ENCODE data around the gene ERC1. TPM values are rescaled to one million over a fixed set of nuclear protein-coding genes. Genes with fewer than 3 reads are reported as not detected.

Gene ERC1
- total and polyA plus RNA-seq, 2 donors (not counting 1 experiment from before 2014, with no cell fraction given): 19.7 to 34.5 TPM

- no peaks in the 10 kb centered on the region for H3K27me3 ChIP-seq (ENCODE audit: control insufficient read depth, insufficient read depth, low read length)
These were observed 21.2 kb upstream of the ERC1 start for GRCh38 chr12:969821-970220.

GRCh38 chr12:971991-972390 lies 19.0 kb upstream of the ERC1 start:
- no peak overlapping the region for H2AFZ ChIP-seq (ENCODE audit: low read length)
- H3K9me3 ChIP-seq (ENCODE audit: control insufficient read depth, insufficient read depth, low read depth, low read length): no peaks in the 10 kb centered on the region
- H3K4me3 ChIP-seq (replicated peaks in 1 of 4; ENCODE audit: control extremely low read depth in 1 of 4, insufficient read depth in 1 of 4, low read depth in 3 of 4, low read length in 4 of 4): no peak overlapping the region
- no peak for DNase-seq (ENCODE audit: low read depth in 2 of 2)
- H3K27me3 ChIP-seq (ENCODE audit: control insufficient read depth, insufficient read depth, low read length): no peaks in the 10 kb centered on the region
- H3K27ac ChIP-seq (ENCODE audit: insufficient read depth, low read length): no peak overlapping the region
- H3K36me3 ChIP-seq (ENCODE audit: control insufficient read depth, insufficient read depth, low read length): no peaks in the 10 kb centered on the region
- no peak overlapping the region for H3K9ac ChIP-seq (ENCODE audit: insufficient read depth, low read length)
- H3K79me2 ChIP-seq (ENCODE audit: control insufficient read depth, insufficient read depth, low read length): no peaks in the 10 kb centered on the region
- no peaks in the 10 kb centered on the region for H4K20me1 ChIP-seq (ENCODE audit: control insufficient read depth, extremely low read depth, insufficient read depth, low read length)
- H3K4me1 ChIP-seq (ENCODE audit: control insufficient read depth, extremely low read depth, insufficient read depth, low read length): no peaks in the 10 kb centered on the region
- TF ChIP-seq, protein P1, sequence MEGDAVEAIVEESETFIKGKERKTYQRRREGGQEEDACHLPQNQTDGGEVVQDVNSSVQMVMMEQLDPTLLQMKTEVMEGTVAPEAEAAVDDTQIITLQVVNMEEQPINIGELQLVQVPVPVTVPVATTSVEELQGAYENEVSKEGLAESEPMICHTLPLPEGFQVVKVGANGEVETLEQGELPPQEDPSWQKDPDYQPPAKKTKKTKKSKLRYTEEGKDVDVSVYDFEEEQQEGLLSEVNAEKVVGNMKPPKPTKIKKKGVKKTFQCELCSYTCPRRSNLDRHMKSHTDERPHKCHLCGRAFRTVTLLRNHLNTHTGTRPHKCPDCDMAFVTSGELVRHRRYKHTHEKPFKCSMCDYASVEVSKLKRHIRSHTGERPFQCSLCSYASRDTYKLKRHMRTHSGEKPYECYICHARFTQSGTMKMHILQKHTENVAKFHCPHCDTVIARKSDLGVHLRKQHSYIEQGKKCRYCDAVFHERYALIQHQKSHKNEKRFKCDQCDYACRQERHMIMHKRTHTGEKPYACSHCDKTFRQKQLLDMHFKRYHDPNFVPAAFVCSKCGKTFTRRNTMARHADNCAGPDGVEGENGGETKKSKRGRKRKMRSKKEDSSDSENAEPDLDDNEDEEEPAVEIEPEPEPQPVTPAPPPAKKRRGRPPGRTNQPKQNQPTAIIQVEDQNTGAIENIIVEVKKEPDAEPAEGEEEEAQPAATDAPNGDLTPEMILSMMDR (conservative IDR thresholded peaks at IDR 0.05 in 1 of 2, IDR thresholded peaks at IDR 0.05 in 1 of 2; ENCODE audit: low read depth in 1 of 2, low read length in 2 of 2): no peak
- no peak for TF ChIP-seq EZH2 (IDR thresholded peaks at IDR 0.05; ENCODE audit: low read length, missing control alignments)
- no peak overlapping the region for H3K4me2 ChIP-seq (ENCODE audit: extremely low read depth, insufficient read depth, low read length)

More at GRCh38 chr12:969821-970220, 21.2 kb upstream of the ERC1 start:
- H3K36me3 ChIP-seq (ENCODE audit: control insufficient read depth, insufficient read depth, low read length): no peaks in the 10 kb centered on the region
- DNase-seq (ENCODE audit: low read depth in 2 of 2): no peak
- H3K4me2 ChIP-seq (ENCODE audit: extremely low read depth, insufficient read depth, low read length): no peak overlapping the region
- H3K9ac ChIP-seq (ENCODE audit: insufficient read depth, low read length): no peak overlapping the region
- H3K9me3 ChIP-seq (ENCODE audit: control insufficient read depth, insufficient read depth, low read depth, low read length): no peaks in the 10 kb centered on the region
- TF ChIP-seq, protein P1 (conservative IDR thresholded peaks at IDR 0.05 in 1 of 2, IDR thresholded peaks at IDR 0.05 in 1 of 2; ENCODE audit: low read depth in 1 of 2, low read length in 2 of 2): no peak
- TF ChIP-seq EZH2 (IDR thresholded peaks at IDR 0.05; ENCODE audit: low read length, missing control alignments): no peak
- no peak overlapping the region for H3K27ac ChIP-seq (ENCODE audit: insufficient read depth, low read length)
- no peak overlapping the region for H3K4me3 ChIP-seq (replicated peaks in 1 of 4; ENCODE audit: control extremely low read depth in 1 of 4, insufficient read depth in 1 of 4, low read depth in 3 of 4, low read length in 4 of 4)
- H3K79me2 ChIP-seq (ENCODE audit: control insufficient read depth, insufficient read depth, low read length): no peaks in the 10 kb centered on the region
- H2AFZ ChIP-seq (ENCODE audit: low read length): no peak overlapping the region
- H3K4me1 ChIP-seq (ENCODE audit: control insufficient read depth, extremely low read depth, insufficient read depth, low read length): no peaks in the 10 kb centered on the region
- H4K20me1 ChIP-seq (ENCODE audit: control insufficient read depth, extremely low read depth, insufficient read depth, low read length): no peaks in the 10 kb centered on the region

- TF ChIP-seq, protein P1 (conservative IDR thresholded peaks at IDR 0.05 in 1 of 2, IDR thresholded peaks at IDR 0.05 in 1 of 2; ENCODE audit: low read depth in 1 of 2, low read length in 2 of 2): no peak
- TF ChIP-seq EZH2 (IDR thresholded peaks at IDR 0.05; ENCODE audit: low read length, missing control alignments): no peak
- Histone ChIP-seq H3K36me3 (ENCODE audit: control insufficient read depth, insufficient read depth, low read length) (no peaks in the 10 kb centered on the region), H3K27ac (ENCODE audit: insufficient read depth, low read length) (no peak overlapping the region), H3K79me2 (ENCODE audit: control insufficient read depth, insufficient read depth, low read length) (no peaks in the 10 kb centered on the region), H3K4me2 (ENCODE audit: extremely low read depth, insufficient read depth, low read length) (no peak overlapping the region), H3K4me1 (ENCODE audit: control insufficient read depth, extremely low read depth, insufficient read depth, low read length) (no peaks in the 10 kb centered on the region), H3K9me3 (ENCODE audit: control insufficient read depth, insufficient read depth, low read depth, low read length) (no peaks in the 10 kb centered on the region), H4K20me1 (ENCODE audit: control insufficient read depth, extremely low read depth, insufficient read depth, low read length) (no peaks in the 10 kb centered on the region), H3K9ac (ENCODE audit: insufficient read depth, low read length) (no peak overlapping the region), H3K27me3 (ENCODE audit: control insufficient read depth, insufficient read depth, low read length) (no peaks in the 10 kb centered on the region), H3K4me3 (replicated peaks in 1 of 4; ENCODE audit: control extremely low read depth in 1 of 4, insufficient read depth in 1 of 4, low read depth in 3 of 4, low read length in 4 of 4) (no peak overlapping the region), H2AFZ (ENCODE audit: low read length) (no peak overlapping the region)
- DNase-seq (ENCODE audit: low read depth in 2 of 2): no peak
These were observed 16.7 kb upstream of the ERC1 start for GRCh38 chr12:974271-974862.
